GM19351 (cell line): ENCODE results near the gene OSR1.
A peak's percentile ranks its signal among the peaks of the same experiment; 100 is the strongest.
"Not testable (repeated sequence)": the region's sequence is repeated elsewhere in the genome, so short reads cannot be mapped to it uniquely, and the experiment has no call there.

Source experiments
- ATAC-seq: cut with Tn5 transposase; IDR thresholded peaks from one replicate; pipeline ENCODE4 v1.9.1; 2021; ENCODE audit warnings: mild to moderate bottlenecking, moderate library complexity; ENCODE audit not compliant: unreplicated experiment

The OSR1 gene

DNA sequence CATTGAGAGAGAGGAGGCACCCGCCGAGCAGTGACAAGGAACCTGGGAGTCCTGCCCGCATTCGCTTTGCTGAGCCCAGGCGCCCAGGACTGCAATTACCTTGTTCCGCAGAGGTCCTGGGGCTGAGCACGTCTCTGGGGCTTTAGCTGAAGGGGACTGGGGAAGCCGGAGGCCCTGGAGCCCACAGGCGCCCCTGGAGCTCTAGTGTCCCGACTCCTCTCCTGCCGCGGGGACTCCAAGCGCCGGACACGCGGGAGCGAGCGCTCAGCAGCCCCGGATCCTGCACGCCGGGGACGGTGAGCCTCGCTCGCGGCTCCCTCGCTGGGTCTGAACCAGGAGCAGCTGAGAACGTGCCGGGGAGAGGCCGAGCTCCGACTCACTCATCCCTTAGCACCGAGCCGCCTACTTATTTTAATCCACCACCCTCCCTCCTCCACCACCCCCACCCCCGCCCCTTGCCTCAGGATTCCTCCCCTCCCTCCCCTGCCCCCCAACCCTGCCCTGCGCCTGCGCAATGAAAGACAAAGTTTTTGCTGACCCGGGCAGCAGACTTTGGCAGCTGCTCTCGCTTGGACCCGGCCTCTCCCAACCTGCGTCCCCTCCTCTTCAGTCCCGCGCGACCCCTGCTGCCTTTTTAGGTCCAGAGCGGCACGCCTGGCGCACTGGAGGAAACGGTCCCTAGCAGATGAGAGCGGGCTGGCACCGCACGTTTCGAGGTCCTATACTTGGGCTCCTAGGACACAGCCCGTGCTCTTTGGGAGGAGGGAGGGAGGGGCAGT, at the start of gene OSR1:
OSR1 (minus strand) TSS at position 382 of the 779 bp plus-strand sequence. CDS start 4,818 bp downstream, outside the sequence.
- no peak for ATAC-seq

DNA sequence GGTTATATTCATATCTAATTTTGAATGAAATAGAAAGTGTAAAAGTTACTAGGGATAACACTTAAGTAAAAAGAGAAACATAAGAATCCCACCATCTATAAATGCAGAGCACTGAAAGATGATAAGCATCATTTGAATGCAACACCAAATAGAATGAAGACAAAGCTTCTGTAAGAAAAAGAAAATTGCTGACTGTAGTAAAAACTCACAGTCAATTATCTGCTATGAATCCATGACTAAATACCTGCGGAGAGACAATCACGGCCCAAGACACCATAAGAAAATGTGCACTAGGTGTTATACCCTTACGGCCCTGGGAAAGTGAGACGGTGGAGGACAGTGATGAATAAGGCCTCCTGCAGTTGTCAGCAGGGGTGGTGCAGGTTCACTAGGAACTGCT, 45.4 kb upstream of the OSR1 start:
- ATAC-seq, result no peak

DNA sequence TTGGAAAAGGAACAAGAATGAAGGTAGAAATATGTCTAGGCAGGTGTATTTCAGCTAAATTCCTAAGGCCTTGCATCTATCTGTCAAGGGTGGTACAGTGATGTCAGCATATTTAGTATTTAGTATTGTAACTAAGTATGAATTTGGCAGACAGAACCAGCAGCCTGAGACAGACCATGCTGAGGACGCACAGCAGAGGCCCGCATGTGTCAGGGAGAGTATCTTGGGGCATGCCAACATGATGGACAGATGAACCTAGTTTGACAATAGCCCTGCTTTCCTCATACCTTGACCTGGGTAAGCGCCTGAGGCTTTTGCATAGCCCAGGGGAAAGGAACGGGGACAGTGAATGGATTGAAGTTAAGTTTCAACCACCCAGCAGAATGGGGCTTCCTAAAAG, 33.8 kb upstream of the OSR1 start:
- no peak for ATAC-seq

DNA sequence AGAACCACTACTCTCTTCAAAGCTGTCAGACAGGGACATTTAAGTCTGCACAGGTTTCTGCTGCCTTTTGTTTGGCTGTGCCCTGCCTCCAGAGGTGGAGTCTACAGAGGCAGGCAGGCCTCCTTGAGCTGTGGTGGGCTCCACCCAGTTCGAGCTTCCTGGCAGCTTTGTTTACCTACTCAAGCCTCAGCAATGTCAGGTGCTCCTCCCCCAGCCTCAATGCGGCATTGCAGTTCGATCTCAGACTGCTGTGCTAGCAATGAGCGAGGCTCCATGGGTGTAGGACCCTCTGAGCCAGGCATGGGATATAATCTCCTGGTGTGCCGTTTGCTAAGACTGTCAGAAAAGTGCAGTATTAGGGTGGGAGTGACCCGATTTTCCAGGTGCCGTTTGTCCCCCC, 31.0 kb upstream of the OSR1 start:
- ATAC-seq, result not testable (repeated sequence)

DNA sequence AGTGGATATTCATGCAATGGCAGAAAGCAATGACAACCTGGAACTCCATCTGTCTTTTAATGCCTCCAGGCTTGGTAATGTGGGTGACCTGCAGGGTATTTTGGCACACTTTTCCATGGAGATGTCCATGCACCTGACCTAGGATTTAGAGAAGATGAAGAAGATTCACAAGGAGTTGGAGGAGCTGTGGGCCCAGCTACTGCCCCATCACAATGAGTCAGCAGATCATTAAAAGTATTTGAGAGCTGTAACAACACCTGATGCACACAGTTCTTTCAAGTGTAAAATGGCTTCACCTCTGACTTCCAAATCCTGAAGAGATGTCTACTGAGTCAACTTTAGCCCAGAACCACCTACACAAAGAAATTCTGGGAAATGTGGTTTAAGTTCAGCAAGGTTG, 22.1 kb upstream of the OSR1 start:
- no peak for ATAC-seq

DNA sequence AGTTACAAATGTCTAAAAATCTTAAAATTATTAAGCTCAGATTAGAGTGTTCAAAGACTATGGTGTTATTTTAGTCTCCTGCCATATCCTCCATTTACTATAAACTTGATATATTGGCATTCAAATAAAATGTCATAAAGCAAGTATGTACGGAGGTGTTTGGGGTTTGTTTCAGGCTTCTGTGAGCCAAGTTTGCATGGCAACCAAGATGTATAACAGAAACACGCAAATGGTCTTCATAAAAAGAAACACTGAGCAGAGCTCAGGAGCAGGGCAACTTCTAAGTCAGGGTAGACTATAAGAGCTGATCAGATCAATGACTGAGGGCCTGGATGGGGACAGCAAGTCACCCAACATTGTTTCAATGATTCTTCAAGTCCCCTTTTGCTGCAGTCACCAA, 20.5 kb upstream of the OSR1 start:
- no peak for ATAC-seq

DNA sequence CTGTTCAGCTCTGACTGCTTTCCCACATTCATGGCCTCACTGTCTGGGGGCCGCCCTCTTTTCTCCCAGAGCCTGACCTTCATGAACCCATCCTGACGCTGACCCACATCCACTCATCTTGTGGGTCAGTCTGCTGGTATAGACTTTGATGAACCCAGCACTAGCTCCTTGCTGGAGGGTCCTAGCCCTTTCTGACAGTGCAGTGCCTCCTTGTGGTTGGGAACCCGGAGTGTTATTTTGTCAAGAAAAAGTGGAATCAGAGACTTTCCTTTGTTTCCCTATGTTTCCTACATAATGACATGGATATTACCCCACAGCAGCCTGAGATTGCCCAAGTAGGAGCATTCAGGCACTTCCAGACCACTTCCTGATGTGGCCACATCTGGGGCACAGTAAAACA, 19.3 kb upstream of the OSR1 start:
- no peak for ATAC-seq

DNA sequence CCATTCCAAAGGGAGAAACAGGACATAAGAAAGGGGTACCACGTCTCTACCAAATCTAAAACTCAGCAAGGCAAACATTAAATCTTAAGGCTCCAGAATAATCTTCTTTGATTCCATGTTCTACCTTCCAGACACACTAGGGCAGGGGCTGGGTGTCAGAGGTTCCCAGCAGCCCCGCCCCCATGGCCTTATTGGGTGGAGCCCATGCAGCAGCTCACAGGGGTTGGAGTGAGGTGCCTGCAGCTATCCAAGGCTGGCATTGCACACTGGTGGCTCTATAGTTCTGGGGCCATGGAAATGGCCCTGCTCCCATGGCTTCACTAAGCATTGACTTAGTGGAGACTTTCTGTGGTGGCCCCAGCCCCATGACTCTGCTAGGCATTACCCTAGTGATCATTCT, 14.9 kb upstream of the OSR1 start:
- ATAC-seq, result no peak

DNA sequence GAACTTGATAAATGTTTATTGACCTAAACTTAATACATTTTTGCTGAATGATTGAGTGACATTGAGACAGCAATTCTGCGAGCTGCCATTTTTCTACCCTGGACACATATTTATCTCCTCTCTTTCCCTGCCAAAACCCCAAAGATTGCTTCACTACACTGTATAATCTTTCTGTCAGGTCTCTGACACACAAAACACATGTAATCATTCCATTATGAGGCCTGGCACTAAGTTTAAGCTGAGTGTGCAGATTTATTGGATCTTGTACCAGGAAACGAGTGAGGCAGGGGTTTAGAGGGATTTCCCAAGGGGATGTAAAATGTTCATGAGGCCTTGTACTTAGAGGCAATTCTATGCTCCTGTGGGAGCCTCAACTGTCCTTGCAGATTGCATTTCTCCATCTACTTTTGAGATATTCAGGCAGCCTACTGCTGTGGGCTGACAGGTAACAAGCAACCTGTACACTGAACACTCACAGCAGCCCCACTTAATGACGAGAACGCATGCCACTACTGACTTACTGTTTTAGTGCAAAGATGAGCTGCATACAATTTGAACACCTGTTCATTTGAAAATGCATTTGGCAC, 13.7 kb upstream of the OSR1 start:
- ATAC-seq, result no peak

DNA sequence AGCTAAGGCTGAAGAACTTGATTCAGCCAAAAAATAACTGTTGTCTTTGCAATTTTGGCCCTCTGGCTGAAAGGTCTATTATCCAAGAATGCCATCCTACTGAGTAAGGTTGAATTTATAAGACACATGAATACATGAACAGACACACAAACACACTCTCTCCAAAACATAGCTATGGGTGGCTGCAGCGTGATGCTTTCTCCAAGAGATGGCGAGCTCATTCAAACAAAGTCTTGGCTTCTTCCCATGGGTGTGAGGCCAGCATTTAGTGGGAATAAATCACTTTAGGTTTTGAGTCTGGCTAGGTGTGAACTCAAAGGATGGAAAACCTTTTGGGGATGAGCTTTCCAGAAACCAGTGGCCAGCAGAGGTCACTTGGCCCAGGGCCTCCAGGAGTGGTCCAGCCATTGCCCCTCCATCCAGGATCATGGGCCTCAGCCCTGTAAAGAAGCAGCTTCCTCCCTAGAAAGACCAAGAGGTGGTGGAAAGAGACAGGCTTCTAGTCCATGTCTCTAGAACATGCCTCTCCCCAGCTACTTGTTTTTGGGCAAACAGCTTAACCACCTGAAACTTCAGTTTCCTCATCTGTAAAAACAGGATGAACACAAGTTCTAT, 11.0 kb upstream of the OSR1 start:
- no peak for ATAC-seq

DNA sequence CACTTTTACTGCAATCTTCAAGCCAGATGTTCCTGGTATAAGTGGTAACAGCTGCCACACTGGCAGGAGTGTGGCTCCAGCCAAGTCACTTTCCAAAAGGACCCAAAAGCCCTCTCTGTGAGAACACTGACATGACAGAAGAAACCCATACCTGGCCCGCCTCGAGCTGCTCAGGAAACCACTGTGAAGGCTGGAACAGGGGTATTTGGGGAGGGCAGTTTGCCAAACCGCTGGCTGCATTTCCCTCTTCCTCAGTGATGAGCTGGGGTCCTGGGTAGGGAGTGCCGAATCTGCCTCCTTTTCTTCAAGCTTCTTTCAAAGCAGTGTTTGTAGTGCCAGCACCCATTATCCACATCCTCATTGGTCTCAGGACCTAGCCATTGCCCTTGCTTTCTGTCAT, 10.3 kb upstream of the OSR1 start:
- ATAC-seq, result no peak

DNA sequence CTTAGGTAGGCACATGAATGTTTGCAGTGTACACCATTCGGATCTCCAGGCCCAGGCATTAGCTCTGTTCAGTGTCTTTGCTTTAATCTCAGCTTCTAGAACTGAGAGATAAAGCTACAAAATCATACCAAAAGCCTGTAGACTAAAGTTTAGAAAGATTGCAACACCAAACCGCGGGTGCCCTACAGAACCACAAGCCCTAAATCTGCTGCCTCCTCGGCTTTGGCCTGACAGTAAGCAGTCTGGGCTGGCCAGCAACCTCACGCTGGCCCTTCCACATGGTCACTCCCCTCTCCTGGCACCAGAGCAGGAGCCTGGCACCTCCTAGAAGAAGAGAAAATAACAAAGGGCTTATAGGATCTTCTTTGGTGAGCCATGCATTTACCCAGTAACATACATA, 8.9 kb upstream of the OSR1 start:
- no peak for ATAC-seq

DNA sequence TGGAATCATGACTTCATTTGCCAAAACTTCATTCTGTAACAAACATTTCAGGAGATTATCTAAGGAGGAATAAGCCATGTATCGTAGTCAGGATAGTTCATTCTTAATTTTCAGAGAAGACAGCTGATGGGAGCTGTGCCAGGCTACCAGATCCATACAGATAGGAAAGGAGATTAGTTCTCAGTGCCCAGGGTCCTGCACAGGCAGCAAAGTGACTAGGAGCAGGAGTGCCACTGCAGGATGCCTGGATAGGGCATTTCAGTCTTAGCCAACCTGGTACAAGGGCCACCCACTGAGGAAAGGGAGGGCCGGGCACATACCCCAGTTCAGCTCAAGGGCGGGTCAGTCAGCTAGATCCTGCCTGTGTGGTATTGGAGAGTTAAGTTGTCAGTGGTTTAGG, 6.7 kb upstream of the OSR1 start:
- ATAC-seq, result no peak

DNA sequence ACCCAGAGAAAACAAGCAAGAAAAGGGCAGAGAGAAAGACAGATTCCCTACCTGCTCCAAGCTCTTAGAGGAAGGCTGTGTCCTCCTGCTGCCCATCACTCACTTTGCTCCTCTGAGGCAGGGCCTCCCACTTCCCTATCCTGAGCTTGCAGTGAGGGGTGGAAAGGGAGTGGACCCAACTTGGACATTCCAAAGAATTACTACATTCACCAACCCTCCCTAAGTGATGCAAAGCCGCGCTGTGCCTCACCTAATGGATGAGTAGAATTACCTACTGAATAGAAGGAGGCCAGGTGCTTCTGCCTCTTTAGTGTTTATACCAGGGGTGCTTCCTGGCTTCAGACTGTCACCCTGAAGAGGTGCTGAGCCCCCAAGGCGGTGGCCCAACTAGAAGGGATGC, 5.6 kb upstream of the OSR1 start:
- ATAC-seq, result no peak

DNA sequence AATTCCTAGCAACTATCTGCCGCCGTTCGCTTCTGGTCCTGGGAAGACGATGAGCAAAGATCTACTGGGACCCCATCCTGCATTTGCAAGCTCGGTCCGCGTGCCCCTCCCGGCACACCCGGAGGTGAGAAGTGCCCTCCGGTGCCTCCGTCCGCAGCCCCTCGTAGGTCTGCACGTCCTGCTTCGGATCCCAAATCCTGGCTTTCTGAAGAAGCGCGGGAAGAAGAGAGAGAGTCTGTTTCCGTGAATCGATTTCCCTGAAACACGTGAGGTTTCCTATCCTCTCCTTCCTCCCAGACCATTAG, 5.0 kb upstream of the OSR1 start:
- no peak for ATAC-seq

DNA sequence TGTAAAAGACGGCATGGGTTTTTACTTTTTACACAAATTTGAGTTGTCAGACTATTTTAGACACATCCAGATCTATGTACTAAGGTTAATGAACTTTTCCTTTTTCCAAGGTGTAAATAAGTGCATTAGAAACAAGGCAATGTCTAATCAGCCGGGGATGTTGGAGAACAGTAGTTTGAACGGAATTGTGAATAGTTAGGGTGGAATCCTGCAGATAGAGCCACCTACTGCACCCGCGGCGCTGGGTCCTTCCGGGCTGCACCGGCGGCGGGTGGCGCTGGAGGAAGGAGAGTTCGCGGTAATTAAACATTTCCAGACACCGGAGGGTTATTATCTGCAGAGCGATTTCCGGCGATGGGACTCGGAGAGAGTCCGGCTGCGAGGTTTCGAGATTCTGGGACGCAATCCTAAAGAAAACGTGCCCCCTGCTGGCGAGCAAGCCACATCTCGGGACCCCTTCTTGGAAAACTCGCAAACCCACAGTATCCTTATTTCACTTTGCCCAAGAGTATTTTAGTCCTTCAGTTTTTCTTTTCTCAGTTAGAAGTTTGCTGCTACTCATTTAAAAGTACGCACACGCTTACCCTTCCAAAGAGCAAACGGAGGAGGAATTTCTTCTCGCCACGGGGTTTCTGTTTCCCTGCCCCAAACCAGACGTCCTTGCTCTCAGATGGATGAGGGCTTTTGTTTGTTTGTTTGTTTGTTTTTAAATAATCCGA, 4.5 kb upstream of the OSR1 start:
- peak; percentile 43 for ATAC-seq

DNA sequence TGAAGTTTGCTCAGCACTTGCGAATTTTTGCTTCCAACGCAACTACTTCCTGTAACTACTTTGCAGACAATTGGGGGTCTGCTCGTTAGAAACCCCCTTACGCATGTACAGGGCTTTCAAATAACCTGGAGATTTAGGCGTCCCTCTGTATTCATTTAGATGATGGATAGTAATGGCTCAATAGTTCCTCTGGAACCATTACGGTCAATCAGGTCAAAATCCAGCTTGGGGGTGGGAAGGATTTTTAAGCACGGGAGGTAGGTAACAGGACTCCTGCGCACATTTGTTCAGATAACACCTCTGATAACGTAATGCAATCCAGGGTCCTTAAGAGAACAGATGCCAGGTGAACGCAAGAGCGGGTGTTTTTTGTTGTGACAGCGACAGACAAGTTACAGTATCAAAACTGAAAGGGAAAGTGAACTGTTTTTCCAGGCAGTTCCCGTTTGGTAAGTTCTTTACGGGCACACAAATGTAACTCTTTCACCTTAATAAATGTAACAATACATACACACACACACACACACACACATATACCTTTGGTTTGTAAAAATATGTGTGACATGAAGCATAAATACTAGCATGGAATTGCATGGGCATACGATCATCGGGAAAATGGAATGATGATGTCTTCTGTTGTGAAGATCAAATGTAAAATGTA, 3.8 kb upstream of the OSR1 start:
- no peak for ATAC-seq

DNA sequence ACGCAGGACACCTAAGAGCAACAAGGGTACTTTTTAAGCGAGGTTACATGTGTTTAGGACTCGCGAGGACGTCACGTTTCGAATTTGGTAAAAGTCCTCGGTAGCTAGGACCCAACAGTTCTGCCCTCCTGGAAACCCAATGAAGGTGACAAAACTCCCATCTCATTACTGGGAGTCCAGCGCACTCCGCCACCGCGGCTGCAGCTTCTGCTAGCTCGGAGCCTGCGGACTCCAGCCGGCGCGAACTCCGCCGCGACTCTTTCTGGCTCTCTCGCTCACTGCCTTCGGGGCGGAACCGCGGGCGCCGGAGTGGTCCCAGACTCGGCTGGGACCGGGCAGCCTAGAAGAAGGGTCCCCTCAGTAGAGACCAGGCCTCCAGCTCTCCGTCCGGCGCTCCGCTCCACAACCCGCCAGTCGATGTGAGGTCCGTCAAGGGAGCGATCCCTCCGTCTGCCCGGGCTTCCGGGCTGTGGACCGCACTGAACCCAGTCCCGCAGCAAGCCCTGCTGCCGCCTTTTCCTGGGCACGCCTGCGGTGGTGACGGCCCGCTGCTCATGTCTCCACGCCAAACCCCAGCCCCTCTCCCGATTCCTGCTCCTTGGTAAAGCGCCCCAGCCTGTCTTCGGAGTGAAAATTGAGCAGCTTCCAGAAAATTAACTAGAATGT, 3.0 kb upstream of the OSR1 start:
- no peak for ATAC-seq

DNA sequence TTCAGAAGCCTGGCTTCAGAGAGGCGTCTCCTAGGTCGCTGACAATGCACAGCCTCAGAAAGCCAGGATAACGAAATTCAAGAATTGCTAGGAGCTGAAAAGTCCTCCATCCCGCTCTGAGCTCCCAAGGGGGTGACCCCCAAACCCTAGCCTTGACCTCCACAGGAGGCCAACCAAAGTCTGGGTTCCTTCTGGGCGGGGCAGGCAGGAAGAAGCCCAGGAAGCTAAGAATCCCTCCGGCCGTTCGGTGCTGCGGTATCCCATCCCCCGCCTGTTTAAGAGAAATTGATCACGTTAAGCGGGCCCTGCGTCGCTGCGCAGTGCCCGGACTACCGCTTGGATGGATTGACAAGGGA, 2.5 kb upstream of the OSR1 start:
- no peak for ATAC-seq

DNA sequence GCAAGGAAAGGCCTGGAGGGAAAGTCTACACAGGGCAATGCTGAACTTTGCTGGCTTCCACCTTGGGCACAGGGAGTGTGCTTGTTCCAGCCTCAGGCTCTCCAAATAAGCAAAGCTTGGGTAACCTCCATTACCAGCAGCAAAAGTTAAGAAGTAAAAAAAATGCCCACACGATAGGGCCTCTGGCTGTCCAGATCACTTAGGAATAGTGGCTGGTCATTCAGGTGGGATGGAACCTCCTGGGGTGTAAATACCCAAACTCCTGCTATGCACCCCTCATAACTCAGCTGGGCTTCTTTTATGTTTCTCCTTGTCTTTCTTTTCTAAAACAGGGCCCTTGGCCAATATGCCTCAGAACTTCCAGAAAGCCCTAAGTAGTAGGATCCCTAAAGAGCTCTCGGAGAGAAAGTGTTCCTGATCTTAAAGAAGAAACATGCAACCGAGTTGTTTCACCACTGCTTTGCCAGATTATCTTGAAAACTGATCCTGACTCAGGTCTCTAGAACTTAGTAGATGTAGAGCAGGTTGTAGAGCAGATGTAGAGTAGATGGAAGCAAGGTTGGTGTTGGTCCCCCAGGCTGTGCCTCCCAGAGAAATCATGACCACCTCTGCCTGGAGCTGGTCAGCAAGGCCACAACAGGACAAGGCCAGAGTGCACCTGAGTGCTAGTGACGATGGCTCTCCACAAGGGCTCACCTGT, 2.0 kb upstream of the OSR1 start:
- ATAC-seq, result no peak
